SKM-1 treated with dmso at 0.1 percent for 144 hours (cell line): ENCODE results near the gene SCP2.

ENCODE experiments used
- DNase-seq: peaks from one replicate; lab custom pipeline; 2025; ENCODE audit not compliant: unreplicated experiment; lab: John Stamatoyannopoulos, UW

Gene SCP2

GRCh38 chr1:53080041-53080440 is 153.0 kb downstream of the SCP2 start:
- no peak for DNase-seq

GRCh38 chr1:53080769-53081168 is 153.7 kb downstream of the SCP2 start:
- DNase-seq, result no peak

GRCh38 chr1:53081384-53082066 is 154.4 kb downstream of the SCP2 start:
- no peak for DNase-seq

GRCh38 chr1:53082826-53083455 is 155.9 kb downstream of the SCP2 start:
- DNase-seq, result no peak

- no peak for DNase-seq
Observed at GRCh38 chr1:53083636-53084588, 156.8 kb downstream of the SCP2 start.

- DNase-seq, result no peak
Observed at GRCh38 chr1:53084589-53084971, 157.5 kb downstream of the SCP2 start.

- DNase-seq, result no peak
Observed at GRCh38 chr1:53085405-53085804, 158.3 kb downstream of the SCP2 start.

- no peak for DNase-seq
Observed at GRCh38 chr1:53086491-53087070, 159.5 kb downstream of the SCP2 start.

- DNase-seq, result no peak
Observed at GRCh38 chr1:53087332-53088285, 160.5 kb downstream of the SCP2 start.

- DNase-seq, result no peak
Observed at GRCh38 chr1:53088616-53089300, 161.7 kb downstream of the SCP2 start.

GRCh38 chr1:53089478-53090226 is 162.6 kb downstream of the SCP2 start:
- DNase-seq, result no peak

GRCh38 chr1:53090227-53091147 is 163.4 kb downstream of the SCP2 start:
- peak; percentile 22 for DNase-seq

- no peak for DNase-seq
Observed at GRCh38 chr1:53091841-53092645, 165.0 kb downstream of the SCP2 start.

GRCh38 chr1:53092659-53093450 is 165.8 kb downstream of the SCP2 start:
- no peak for DNase-seq

- no peak for DNase-seq
Observed at GRCh38 chr1:53093451-53093754, 166.3 kb downstream of the SCP2 start.

GRCh38 chr1:53093778-53094532 is 166.9 kb downstream of the SCP2 start:
- no peak for DNase-seq
